GM19324 (cell line): Measurements from ENCODE around the gene SCN4A.
"Not testable (repeated sequence)": the region's sequence is repeated elsewhere in the genome, so short reads cannot be mapped to it uniquely, and the experiment has no call there.

Experiments
- ATAC-seq: cut with Tn5 transposase; IDR thresholded peaks from one replicate; pipeline ENCODE4 v1.9.1; 2021; ENCODE audit warnings: mild to moderate bottlenecking, moderate library complexity; ENCODE audit not compliant: unreplicated experiment, low FRiP score

The SCN4A gene

DNA sequence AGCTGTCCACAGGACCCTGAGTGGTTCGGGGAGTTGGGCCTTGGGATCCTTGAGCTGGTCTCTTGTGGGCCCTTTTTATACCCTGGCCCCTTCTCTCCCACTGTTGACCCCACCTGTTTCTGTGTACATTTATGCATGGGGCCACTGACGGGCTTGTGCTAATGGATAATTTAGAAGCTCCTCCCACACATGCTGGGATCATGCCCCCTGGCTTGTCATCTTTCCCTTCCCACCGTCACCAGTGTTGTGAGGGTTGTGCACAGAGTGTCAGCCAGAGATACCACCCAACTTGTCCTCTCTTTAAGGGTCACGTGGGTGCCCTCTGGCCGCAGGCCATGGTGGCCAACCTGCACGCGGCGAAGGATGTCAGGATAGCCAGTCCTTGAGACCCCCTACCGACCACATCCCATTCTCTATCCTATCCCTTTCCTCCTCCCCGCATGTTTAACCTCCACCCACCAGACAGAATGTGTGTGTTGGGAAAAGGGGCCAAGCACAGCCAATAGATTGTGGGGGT is 53.9 kb downstream of the SCN4A start, which contains the start of gene GH1:
GH1 (minus strand) TSS at position 51 of the 517 bp plus-strand sequence. CDS start 63 bp downstream, outside the sequence.
- not testable (repeated sequence) for ATAC-seq

DNA sequence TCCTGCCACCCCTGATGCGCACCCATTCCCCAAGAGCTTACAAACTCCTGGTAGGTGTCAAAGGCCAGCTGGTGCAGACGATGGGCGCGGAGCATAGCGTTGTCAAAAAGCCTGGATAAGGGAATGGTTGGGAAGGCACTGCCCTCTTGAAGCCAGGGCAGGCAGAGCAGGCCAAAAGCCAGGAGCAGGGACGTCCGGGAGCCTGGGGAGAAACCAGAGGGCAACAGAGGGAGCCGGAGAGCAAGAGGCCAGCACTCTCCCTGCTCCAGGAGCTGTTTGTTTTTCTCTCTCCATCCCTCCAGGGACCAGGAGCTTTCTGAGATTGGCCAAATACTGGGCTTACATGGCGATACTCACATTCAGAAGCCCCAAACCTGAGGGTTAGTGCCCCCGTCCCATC is 54.4 kb downstream of the SCN4A start:
- no peak for ATAC-seq

DNA sequence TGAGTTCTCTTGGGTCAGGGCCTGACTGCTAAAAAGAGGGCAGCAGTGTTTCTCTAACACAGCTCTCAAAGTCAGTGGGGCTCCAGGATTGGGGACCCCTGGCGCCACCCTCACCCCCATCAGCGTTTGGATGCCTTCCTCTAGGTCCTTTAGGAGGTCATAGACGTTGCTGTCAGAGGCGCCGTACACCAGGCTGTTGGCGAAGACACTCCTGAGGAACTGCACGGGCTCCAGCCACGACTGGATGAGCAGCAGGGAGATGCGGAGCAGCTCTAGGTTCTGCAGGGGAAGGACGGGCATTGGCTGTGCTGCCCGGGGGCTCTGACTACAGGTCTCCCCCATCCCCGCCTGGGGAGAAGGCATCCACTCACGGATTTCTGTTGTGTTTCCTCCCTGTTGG is 55.1 kb downstream of the SCN4A start:
- ATAC-seq, result no peak

DNA sequence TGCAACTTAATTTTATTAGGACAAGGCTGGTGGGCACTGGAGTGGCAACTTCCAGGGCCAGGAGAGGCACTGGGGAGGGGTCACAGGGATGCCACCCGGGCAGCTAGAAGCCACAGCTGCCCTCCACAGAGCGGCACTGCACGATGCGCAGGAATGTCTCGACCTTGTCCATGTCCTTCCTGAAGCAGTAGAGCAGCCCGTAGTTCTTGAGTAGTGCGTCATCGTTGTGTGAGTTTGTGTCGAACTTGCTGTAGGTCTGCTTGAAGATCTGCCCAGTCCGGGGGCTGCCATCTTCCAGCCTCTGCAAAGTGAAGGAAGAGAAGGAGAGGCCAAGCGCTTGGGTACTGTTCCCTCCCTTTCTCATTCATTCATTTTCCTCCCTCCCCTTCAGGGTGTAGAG is 55.5 kb downstream of the SCN4A start:
- ATAC-seq, result not testable (repeated sequence)

DNA sequence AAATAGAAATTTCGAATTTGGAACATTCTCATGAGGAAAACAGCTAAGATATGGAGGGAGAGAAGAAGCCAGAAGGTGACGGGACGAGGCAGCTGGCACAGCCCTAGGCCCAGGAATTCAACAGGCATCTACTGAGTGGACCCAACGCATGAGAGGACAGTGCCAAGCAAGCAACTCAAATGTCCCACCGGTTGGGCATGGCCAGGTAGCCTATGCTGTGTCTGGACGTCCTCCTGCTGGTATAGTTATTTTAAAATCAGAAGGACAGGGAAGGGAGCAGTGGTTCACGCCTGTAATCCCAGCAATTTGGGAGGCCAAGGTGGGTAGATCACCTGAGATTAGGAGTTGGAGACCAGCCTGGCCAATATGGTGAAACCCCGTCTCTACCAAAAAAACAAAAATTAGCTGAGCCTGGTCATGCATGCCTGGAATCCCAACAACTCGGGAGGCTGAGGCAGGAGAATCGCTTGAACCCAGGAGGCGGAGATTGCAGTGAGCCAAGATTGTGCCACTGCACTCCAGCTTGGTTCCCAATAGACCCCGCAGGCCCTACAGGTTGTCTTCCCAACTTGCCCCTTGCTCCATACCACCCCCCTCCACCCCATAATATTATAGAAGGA is 56.0 kb downstream of the SCN4A start:
- ATAC-seq, result no peak

DNA sequence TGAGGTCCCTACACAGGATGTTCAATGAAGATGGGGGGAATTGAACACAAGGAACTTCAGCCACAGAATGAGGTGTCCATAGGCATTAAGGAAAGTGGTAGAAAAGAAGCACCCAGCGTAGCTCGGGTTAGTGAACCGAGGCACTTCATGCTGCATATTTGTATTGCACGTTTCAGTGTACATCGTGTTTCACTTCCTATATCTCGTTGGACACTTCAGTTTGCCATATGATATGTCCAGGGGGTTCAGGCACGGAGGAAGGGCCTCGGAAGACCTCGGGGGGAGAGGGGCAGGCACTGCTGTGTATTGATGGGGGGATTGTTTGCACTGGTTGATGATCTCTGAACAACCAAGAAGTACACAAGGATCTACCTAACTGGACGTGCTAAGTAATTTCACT is 57.0 kb downstream of the SCN4A start:
- ATAC-seq, result not testable (repeated sequence)

DNA sequence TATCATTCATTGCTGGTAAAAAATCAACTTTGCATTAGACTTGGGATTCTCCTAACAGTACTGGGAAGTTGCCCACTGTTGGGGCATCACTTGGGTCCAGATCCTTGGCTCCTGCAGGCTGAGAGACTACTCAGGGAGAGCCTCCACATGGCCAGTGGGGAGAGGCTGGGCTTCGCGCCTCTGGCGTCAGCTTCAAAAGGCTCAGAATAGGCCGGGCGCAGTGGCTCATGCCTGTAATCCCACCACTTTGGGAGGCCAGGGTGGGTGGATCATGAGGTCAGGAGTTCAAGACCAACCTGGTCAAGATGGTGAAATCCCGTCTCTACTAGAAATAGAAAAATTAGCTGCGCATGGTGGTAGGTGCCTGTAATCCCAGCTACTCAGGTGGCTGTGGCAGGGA is 58.2 kb downstream of the SCN4A start:
- no peak for ATAC-seq

DNA sequence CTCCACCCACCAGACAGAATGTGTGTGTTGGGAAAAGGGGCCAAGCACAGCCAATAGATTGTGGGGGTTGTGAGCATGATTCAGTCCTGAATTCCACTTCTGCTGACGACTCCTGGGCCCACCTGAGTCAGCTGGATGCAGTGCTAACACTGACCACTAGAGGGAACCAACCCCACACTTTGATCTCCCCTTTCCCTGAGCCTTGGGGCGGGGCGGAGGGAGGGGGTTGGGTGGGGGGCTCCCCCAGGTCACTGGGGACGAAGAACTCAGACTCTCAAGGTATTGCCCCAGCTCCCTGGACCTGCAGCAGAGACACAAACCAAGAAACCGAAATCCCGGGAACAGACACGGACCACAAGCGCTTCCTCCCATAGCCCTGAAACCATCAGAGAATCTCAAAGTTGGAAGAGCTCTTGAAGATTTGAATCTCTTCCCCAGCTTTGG is 61.0 kb downstream of the SCN4A start:
- no peak for ATAC-seq

DNA sequence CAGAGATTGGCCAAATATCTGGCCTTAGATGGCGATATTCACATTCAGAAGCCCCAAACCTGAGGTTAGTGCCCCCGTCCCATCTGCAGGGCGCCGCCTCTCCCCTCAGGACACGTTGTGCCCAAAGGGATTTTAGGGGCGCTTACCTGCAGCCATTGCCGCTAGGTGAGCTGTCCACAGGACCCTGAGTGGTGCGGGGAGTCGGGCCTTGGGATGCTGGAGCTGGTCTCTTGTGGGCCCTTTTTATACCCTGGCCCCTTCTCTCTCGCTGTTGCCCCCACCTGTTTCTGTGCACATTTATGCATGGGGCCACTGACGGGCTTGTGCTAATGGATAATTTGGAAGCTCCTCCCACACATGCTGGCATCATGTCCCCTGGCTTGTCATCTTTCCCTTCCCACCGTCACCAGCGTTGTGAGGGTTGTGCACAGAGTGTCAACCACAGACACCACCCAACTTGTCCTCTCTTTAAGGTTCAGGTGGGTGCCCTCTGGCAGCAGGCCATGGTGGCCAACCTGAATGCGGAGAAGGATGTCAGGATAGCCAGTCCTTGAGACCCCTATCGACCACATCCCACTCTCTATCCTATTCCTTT is 61.6 kb downstream of the SCN4A start, which contains the start of gene CSHL1:
CSHL1 (minus strand) TSS at position 218 of the 595 bp plus-strand sequence; CDS start at position 156, 62 bp downstream.
- ATAC-seq, result no peak

DNA sequence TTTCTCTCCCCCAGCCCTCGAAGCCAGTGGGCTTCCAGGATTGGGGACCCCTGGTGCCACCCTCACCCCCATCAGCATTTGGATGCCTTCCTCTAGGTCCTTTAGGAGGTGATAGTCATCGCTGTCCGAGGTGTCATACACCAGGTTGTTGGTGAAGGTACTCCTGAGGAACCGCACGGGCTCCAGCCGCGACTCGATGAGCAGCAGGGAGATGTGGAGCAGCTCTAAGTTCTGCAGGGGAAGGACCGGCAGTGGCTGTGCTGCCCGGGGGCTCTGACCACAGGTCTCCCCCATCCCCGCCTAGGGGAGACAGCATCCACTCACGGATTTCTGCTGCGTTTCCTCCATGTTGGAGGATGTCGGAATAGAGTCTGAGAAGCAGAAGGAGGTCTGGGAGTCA is 62.6 kb downstream of the SCN4A start:
- ATAC-seq, result no peak

DNA sequence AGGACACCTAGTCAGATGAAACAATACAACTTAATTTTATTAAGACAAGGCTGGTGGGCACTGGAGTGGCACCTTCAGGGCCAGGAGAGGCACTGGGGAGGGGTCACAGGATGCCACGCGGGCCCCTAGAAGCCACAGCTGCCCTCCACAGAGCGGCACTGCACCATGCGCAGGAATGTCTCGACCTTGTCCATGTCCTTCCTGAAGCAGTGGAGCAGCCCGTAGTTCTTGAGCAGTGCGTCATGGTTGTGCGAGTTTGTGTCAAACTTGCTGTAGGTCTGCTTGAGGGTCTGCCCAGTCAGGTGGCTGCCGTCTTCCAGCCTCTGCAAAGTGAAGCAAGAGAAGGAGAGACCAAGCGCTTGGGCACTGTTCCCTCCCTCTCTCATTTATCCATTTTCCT is 63.1 kb downstream of the SCN4A start:
- ATAC-seq, result not testable (repeated sequence)

DNA sequence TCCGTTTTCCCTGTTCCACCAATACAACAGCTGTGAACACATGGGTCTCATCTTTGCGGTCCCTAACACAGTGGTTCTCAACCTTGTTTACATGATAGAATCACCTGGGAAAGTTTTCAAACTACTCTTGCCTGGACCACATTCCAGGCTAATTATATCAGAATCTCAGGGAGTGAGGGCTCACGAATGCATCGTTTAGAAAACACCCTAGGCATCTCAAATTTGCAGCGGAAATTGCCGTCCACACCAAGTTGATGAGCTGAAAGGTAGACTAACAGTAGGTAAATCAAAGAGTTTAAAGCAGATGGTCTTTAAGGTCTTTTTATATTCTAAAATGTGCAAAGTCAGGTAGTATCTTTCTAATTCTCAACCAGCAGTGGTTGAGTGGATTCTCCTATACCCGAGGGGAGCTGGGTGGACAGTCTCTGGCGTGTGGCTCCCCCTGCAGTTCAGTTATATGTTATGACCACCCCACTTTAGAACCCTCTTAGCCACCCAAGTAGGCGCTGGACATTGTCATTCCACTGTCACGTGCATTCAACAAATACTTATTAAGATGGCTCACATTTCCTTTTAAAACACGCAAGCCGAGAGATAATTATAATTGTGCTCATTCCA is 65.4 kb downstream of the SCN4A start:
- not testable (repeated sequence) for ATAC-seq

DNA sequence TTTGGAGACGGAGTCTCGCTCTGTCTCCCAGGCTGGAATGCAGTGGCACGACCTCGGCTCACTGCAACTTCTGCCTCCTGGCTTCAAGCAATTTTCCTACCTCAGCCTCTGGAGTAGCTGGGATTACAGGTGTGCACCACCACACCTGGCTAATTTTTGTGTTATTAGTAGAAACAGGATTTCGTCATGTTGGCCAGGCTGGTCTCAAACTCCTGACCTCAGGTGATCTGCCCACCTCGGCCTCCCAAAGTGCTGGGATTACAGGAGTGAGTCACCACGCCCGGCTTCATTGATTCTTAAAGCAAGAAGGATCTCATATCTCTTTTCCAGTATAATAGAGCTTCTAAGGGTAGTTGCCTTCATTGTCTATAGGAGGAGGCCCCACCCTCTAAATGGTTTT is 67.9 kb downstream of the SCN4A start:
- not testable (repeated sequence) for ATAC-seq

DNA sequence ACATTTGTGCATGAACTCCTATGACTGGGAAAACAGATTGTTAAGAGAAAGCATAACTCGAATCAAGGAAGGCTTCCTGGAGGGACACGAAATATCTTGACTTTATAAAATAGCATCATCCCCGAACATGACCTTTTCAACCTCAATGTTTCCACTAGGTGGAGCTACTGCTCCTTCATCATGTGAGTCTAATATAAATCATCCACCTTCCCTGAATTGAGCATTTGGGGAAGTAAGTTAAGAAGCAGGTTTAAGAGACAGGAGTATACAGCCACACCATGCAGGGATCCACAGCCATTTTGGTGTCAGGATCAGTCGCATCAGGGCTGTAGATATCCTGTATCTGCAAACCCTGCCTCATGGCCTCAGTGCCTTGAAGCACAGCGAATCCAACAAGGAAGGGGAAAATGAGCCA is 68.9 kb downstream of the SCN4A start:
- not testable (repeated sequence) for ATAC-seq

DNA sequence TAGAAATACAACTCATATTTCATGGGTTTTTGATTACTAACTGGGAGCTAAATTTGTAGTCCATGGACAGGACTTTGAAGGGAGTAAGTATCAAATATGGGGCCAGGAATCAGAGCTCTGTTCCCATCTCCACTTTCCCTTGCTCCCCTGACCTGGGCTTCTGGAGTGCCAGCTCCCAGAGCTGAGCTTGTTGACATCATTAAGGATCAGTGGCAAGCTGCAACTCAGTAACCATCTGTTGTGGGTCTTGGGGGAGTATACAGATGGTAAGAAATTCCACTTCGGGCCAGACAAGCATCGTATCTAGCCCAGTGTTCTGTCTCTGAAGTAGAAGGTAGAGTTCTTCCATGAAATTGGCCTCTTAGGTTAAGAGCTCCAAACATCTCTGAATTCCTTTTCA is 70.7 kb downstream of the SCN4A start:
- ATAC-seq, result not testable (repeated sequence)

DNA sequence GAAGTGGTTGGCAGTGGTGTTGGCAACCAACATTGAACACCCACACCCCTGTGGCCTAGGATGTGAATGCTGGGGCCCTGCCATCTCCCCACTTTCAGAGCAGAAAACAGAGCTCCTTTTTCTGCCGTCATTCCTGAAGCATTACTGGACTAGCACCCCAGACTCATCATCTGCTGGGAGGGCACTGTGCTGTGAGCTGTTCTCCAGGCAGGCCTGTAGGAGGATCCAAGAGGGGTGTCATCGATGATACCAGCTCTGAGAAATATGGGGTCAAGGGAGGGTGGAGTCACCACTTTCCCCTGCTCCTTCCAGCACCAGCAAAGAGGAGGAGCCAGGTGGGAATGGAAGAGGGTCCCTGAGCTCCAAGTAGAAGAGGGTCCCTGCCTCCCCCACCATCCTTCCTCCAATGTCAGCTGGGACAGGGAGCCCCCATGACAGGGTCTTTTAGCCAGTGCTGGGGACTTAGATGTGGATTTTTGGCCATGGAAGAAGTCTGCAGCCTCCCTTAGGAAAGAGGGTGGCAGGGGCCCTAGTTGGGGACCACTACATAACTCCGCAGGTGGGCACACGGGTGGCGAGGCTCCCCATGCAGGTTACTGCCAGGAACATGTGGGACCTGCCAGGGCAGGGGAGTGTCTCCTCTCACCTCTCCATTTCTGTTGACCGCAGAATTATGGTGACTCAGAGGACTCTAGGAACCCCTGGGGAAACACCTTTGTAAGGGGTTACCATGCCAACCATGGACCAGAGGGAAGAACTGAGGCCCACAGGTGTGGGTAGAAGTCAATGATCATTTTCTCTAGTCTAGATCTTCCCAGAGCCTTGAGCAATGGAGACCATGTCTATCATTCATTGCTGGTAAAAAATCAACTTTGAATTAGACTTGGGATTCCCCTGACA is 73.6 kb downstream of the SCN4A start:
- ATAC-seq, result not testable (repeated sequence)

DNA sequence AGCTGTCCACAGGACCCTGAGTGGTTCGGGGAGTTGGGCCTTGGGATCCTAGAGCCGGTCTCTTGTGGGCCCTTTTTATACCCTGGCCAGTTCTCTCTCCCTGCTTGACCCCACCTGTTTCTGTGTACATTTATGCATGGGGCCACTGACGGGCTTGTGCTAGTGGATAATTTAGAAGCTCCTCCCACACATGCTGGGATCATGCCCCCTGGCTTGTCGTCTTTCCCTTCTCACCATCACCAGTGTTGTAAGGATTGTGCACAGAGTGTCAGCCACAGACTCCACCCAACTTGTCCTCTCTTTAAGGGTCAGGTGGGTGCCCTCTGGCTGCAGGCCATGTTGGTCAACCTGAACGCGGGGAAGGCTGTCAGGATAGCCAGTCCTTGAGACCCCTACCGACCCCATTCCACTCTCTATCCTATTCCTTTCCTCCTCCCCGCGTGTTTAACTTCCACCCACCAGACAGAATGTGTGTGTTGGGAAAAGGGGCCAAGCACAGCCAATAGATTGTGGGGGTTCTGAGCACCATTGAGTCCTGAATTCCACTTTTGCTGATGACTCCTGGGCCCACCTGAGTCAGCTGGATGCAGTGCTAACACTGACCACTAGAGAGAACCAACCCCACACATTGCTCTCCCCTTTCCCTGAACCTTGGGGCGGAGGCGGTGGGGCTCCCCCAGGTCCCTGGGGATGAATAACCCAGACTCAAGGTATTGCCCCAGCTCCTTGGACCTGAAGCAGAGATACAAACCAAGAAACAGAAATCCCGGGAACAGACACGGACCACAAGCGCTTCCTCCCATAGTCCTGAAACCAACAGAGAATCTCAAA is 76.0 kb downstream of the SCN4A start, which contains the start of gene CSH1:
CSH1 (minus strand) TSS at position 51 of the 831 bp plus-strand sequence. CDS start 63 bp downstream, outside the sequence.
- ATAC-seq, result not testable (repeated sequence)

DNA sequence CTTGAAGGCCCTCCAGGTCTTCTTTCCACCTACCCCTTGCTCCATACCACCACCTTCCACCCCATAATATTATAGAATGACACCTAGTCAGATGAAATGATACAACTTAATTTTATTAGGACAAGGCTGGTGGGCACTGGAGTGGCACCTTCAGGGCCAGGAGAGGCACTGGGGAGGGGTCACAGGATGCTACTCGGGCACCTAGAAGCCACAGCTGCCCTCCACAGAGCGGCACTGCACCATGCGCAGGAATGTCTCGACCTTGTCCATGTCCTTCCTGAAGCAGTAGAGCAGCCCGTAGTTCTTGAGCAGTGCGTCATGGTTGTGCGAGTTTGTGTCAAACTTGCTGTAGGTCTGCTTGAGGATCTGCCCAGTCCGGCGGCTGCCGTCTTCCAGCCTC is 77.9 kb downstream of the SCN4A start:
- ATAC-seq, result not testable (repeated sequence)

DNA sequence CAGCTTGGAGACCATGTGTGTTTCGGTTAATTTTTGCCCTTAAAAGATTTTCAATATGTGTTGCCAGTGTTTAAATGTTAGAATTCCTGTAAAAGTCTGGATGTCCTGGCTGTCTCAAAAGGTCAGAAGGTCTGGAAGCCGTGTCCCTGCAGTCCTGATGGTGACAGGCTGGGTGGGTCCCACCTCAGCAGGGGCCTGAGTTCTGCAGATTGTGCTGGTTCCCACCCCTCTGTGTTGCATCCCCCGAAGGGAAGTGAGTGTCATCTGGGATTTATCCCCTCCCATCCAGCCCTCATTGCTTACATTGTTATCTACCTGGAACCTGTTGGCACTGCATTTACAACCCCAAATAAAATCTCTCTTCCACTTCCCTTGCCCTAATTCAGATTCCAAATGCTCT is 78.7 kb downstream of the SCN4A start:
- not testable (repeated sequence) for ATAC-seq
